SJSA1 (cell line): Measurements from ENCODE around the gene TM7SF3. TPM values are rescaled to one million over a fixed set of nuclear protein-coding genes. Genes with fewer than 3 reads are reported as not detected.
"Not testable (repeated sequence)": the region's sequence is repeated elsewhere in the genome, so short reads cannot be mapped to it uniquely, and the experiment has no call there.

Experiments
- DNase-seq, 2 experiments: peaks; one replicate each; pipeline ENCODE4 v3.0.0-alpha.2; 2015 to 2020; ENCODE audit warnings: low spot score in 2 of 2, low read depth in 1 of 2
- H3K27ac ChIP-seq: fragments of 250-450 bp; sonication (Bioruptor Pico); 2 replicates; pipeline ENCODE4 v1.5.1; 2020; ENCODE audit warnings: mild to moderate bottlenecking, moderate library complexity
- H3K27me3 ChIP-seq: fragments of 250-450 bp; sonication (Bioruptor Pico); replicated peaks from 2 replicates; pipeline ENCODE4 v1.5.1; 2020; ENCODE audit warnings: mild to moderate bottlenecking, moderate library complexity
- H3K36me3 ChIP-seq: fragments of 250-450 bp; sonication (Bioruptor Pico); 2 replicates; pipeline ENCODE4 v1.5.1; 2020; ENCODE audit warnings: mild to moderate bottlenecking
- H3K4me1 ChIP-seq: fragments of 250-450 bp; sonication (Bioruptor Pico); replicated peaks from 2 replicates; pipeline ENCODE4 v1.6.1; 2021; ENCODE audit warnings: mild to moderate bottlenecking
- H3K4me3 ChIP-seq: fragments of 250-450 bp; sonication (Bioruptor Pico); 2 replicates; pipeline ENCODE4 v1.5.1; 2020; ENCODE audit warnings: mild to moderate bottlenecking
- H3K9me3 ChIP-seq: fragments of 250-450 bp; sonication (Bioruptor Pico); replicated peaks from 2 replicates; pipeline ENCODE4 v1.5.1; 2020; ENCODE audit warnings: mild to moderate bottlenecking
- total RNA-seq: library from RNA; depleted of rRNA; stranded (reverse); fragments of >200 nt; shearing (Covaris generic); gene quantifications from 2 replicates; pipeline ENCODE4 v1.2.3, GENCODE V29; 2014

The TM7SF3 gene
- total RNA-seq, 1 experiment from 2014 or later: 52.7 TPM

- Histone ChIP-seq H3K4me3 (no peak overlapping the region), H3K27ac (no peak overlapping the region), H3K4me1 (no peaks in the 10 kb centered on the region), H3K9me3 (no peaks in the 10 kb centered on the region), H3K27me3 (no peaks in the 10 kb centered on the region), H3K36me3 (peaks cover 63% of the 10 kb centered on the region)
- DNase-seq: no peak
Observed at GRCh38 chr12:27032679-27033078, 18.5 kb upstream of the TM7SF3 start.

- Histone ChIP-seq H3K4me3 (no peak overlapping the region), H3K27me3 (no peaks in the 10 kb centered on the region), H3K36me3 (peaks cover 72% of the 10 kb centered on the region), H3K27ac (no peak overlapping the region), H3K9me3 (no peaks in the 10 kb centered on the region), H3K4me1 (no peaks in the 10 kb centered on the region)
- peak in 1 of 2 experiments; percentile 36 for DNase-seq
Observed at GRCh38 chr12:27031531-27031930, 17.3 kb upstream of the TM7SF3 start.

- no peak for DNase-seq
- Histone ChIP-seq H3K27ac (no peak overlapping the region), H3K4me1 (0 out of 2 replicates have a peak, but pooled peaks cover 9% of the 10 kb centered on the region), H3K36me3 (peaks cover 51% of the 10 kb centered on the region), H3K27me3 (no peaks in the 10 kb centered on the region), H3K9me3 (no peaks in the 10 kb centered on the region), H3K4me3 (no peak overlapping the region)
Observed at GRCh38 chr12:27026257-27026656, 12.1 kb upstream of the TM7SF3 start.

- Histone ChIP-seq H3K9me3 (no peaks in the 10 kb centered on the region), H3K4me1 (0 out of 2 replicates have a peak, but pooled peaks cover 9% of the 10 kb centered on the region), H3K4me3 (no peak overlapping the region), H3K27ac (no peak overlapping the region), H3K27me3 (no peaks in the 10 kb centered on the region), H3K36me3 (peaks cover 41% of the 10 kb centered on the region)
- no peak for DNase-seq
Observed at GRCh38 chr12:27025116-27025515, 10.9 kb upstream of the TM7SF3 start.

GRCh38 chr12:27024291-27024690 is 10.1 kb upstream of the TM7SF3 start:
- H3K4me3 ChIP-seq: no peak overlapping the region
- H3K27ac ChIP-seq: no peak overlapping the region
- DNase-seq: no peak
- H3K36me3 ChIP-seq: peaks cover 32% of the 10 kb centered on the region
- 0 out of 2 replicates have a peak, but pooled peaks cover 9% of the 10 kb centered on the region for H3K4me1 ChIP-seq
- H3K27me3 ChIP-seq: no peaks in the 10 kb centered on the region
- H3K9me3 ChIP-seq: no peaks in the 10 kb centered on the region

GRCh38 chr12:27020761-27021160 is 6.6 kb upstream of the TM7SF3 start:
- H3K27ac ChIP-seq: no peak overlapping the region
- 0 out of 2 replicates have a peak, but pooled peaks cover 9% of the 10 kb centered on the region for H3K4me1 ChIP-seq
- DNase-seq: no peak
- no peaks in the 10 kb centered on the region for H3K9me3 ChIP-seq
- no peaks in the 10 kb centered on the region for H3K27me3 ChIP-seq
- H3K36me3 ChIP-seq: peaks cover 4% of the 10 kb centered on the region
- no peak overlapping the region for H3K4me3 ChIP-seq

GRCh38 chr12:27018037-27018436 is 3.9 kb upstream of the TM7SF3 start:
- H3K9me3 ChIP-seq: no peaks in the 10 kb centered on the region
- H3K27ac ChIP-seq: no peak overlapping the region
- DNase-seq: no peak
- H3K4me1 ChIP-seq: peaks cover 20% of the 10 kb centered on the region
- H3K27me3 ChIP-seq: no peaks in the 10 kb centered on the region
- no peak overlapping the region for H3K4me3 ChIP-seq
- H3K36me3 ChIP-seq: peaks cover 4% of the 10 kb centered on the region

GRCh38 chr12:27017163-27017823 is 3.1 kb upstream of the TM7SF3 start:
- not testable (repeated sequence) for H3K9me3 ChIP-seq, DNase-seq, H3K27ac ChIP-seq, H3K36me3 ChIP-seq, H3K27me3 ChIP-seq, H3K4me3 ChIP-seq
- H3K4me1 ChIP-seq: peaks cover 20% of the 10 kb centered on the region

- Histone ChIP-seq H3K4me3 (no peak overlapping the region), H3K4me1 (peaks cover 17% of the 10 kb centered on the region), H3K36me3 (no peaks in the 10 kb centered on the region; the same call in 1 of the 2 replicates), H3K9me3 (no peaks in the 10 kb centered on the region), H3K27ac (0 out of 2 replicates have a peak overlapping the region, but pooled peaks have one; percentile 92), H3K27me3 (no peaks in the 10 kb centered on the region)
- peak in 1 of 2 experiments; percentile 54 for DNase-seq
Observed at GRCh38 chr12:27015730-27016076, 1.5 kb upstream of the TM7SF3 start.

- H3K27me3 ChIP-seq: no peaks in the 10 kb centered on the region
- peak overlapping the region; percentile 71 for H3K4me3 ChIP-seq
- DNase-seq: no peak
- no peaks in the 10 kb centered on the region; the same call in 1 of the 2 replicates for H3K36me3 ChIP-seq
- H3K9me3 ChIP-seq: no peaks in the 10 kb centered on the region
- peaks cover 17% of the 10 kb centered on the region for H3K4me1 ChIP-seq
- peak overlapping the region; percentile 92 for H3K27ac ChIP-seq
Observed at GRCh38 chr12:27014859-27015729, 910 bp upstream of the TM7SF3 start.

GRCh38 chr12:27013611-27014084 is 536 bp downstream of the TM7SF3 start:
- peak in 1 of 2 experiments; percentile 54 for DNase-seq
- Histone ChIP-seq H3K36me3 (no peaks in the 10 kb centered on the region; the same call in 1 of the 2 replicates), H3K4me3 (peak overlapping the region; percentile 71), H3K27ac (no peak overlapping the region), H3K27me3 (no peaks in the 10 kb centered on the region), H3K4me1 (peaks cover 17% of the 10 kb centered on the region), H3K9me3 (no peaks in the 10 kb centered on the region)

- H3K9me3 ChIP-seq: no peaks in the 10 kb centered on the region
- no peak overlapping the region for H3K4me3 ChIP-seq
- no peak overlapping the region for H3K27ac ChIP-seq
- H3K36me3 ChIP-seq: no peaks in the 10 kb centered on the region; the same call in 1 of the 2 replicates
- DNase-seq: no peak
- H3K4me1 ChIP-seq: peaks cover 17% of the 10 kb centered on the region
- H3K27me3 ChIP-seq: no peaks in the 10 kb centered on the region
Observed at GRCh38 chr12:27012982-27013255, 1.3 kb downstream of the TM7SF3 start.

GRCh38 chr12:27012239-27012981 is 1.8 kb downstream of the TM7SF3 start:
- Histone ChIP-seq H3K4me3 (no peak overlapping the region), H3K36me3 (no peaks in the 10 kb centered on the region; the same call in 1 of the 2 replicates), H3K9me3 (no peaks in the 10 kb centered on the region), H3K27me3 (no peaks in the 10 kb centered on the region), H3K4me1 (peaks cover 17% of the 10 kb centered on the region), H3K27ac (no peak overlapping the region)
- DNase-seq: no peak
